Esophagus muscularis mucosa (tissue), 4 donors: ENCODE results near the gene GOLGA6C. TPM values are rescaled to one million over a fixed set of nuclear protein-coding genes. Genes with fewer than 3 reads are reported as not detected.

Source experiments
- DNase-seq: peaks from one replicate; pipeline ENCODE4 v3.0.0-alpha.2; 2017; ENCODE audit errors: extremely low spot score
- H3K27ac ChIP-seq, 4 donors: fragments of 200-600 bp; sonication (generic); replicated peaks in 1 of 4; 1 replicate in 3 of 4; 2 replicates in 1 of 4; pipeline ENCODE4 v1.5.1; 2016 to 2019; ENCODE audit warnings: mild to moderate bottlenecking in 1 of 4
- H3K27me3 ChIP-seq, 4 donors: fragments of 200-600 bp; sonication (generic); one replicate each; pipeline versions ENCODE4 v1.5.1 to v1.6.0; 2016 to 2019
- H3K36me3 ChIP-seq, 4 donors: fragments of 200-600 bp; sonication (generic); one replicate each; pipeline ENCODE4 v1.5.1; 2016 to 2019
- H3K4me1 ChIP-seq, 4 donors: fragments of 200-600 bp; sonication (generic); one replicate each; pipeline ENCODE4 v1.5.1; 2016 to 2019
- H3K4me3 ChIP-seq, 4 donors: fragments of 200-600 bp; sonication (generic); 1 replicate in 2 of 4; 2 replicates in 2 of 4; pipeline ENCODE4 v1.5.1; 2016 to 2019; ENCODE audit warnings: mild to moderate bottlenecking in 4 of 4, moderate library complexity in 1 of 4
- H3K9me3 ChIP-seq, 4 donors: fragments of 200-600 bp; sonication (generic); 1 replicate in 3 of 4; 2 replicates in 1 of 4; pipeline ENCODE4 v1.5.1; 2016 to 2019
- EP300 ChIP-seq: sonication (generic); formaldehyde crosslinking; IDR thresholded peaks from one replicate; pipeline ENCODE4 v1.6.1; 2017; ENCODE audit warnings: antibody characterized with exemption
- POLR2A ChIP-seq: fragments of 450-650 bp; IDR thresholded peaks from one replicate; pipeline ENCODE4 v1.6.1; 2017; ENCODE audit warnings: antibody characterized with exemption, moderate library complexity, mild to moderate bottlenecking, low read depth
- POLR2AphosphoS5 ChIP-seq, 2 donors: sonication (generic); formaldehyde crosslinking; IDR thresholded peaks; one replicate each; pipeline ENCODE4 v1.6.1; 2017; ENCODE audit warnings: antibody characterized with exemption in 2 of 2
- WGBS: methylation state at CpG from one replicate; pipeline ENCODE4 v1.1.5; 2018; 5-methylcytosine and 5-hydroxymethylcytosine counted together
- intact Hi-C: fragments of 100-400 bp; cut with DNase I; formaldehyde crosslinking; loops from one replicate; pipeline ENCODE4 v1.15.1; 2023
- total RNA-seq, 4 donors: library from RNA; depleted of rRNA; stranded (reverse); fragments of >200 nt; gene quantifications; one replicate each; pipeline versions ENCODE4 v1.1.0 to v1.2.1, GENCODE V29; 2016
- TF ChIP-seq, protein P1 (sequence below), 3 experiments: fragments of 200-600 bp in 2 of 3; fragments of 450-650 bp in 1 of 3; sonication (generic) in 2 of 3; IDR thresholded peaks; one replicate each; pipeline ENCODE4 v1.5.1; 2017 to 2019; ENCODE audit warnings: antibody characterized with exemption in 3 of 3, mild to moderate bottlenecking in 2 of 3, moderate library complexity in 1 of 3

The GOLGA6C gene
- total RNA-seq, 4 donors from 2014 or later, result not detected

DNA sequence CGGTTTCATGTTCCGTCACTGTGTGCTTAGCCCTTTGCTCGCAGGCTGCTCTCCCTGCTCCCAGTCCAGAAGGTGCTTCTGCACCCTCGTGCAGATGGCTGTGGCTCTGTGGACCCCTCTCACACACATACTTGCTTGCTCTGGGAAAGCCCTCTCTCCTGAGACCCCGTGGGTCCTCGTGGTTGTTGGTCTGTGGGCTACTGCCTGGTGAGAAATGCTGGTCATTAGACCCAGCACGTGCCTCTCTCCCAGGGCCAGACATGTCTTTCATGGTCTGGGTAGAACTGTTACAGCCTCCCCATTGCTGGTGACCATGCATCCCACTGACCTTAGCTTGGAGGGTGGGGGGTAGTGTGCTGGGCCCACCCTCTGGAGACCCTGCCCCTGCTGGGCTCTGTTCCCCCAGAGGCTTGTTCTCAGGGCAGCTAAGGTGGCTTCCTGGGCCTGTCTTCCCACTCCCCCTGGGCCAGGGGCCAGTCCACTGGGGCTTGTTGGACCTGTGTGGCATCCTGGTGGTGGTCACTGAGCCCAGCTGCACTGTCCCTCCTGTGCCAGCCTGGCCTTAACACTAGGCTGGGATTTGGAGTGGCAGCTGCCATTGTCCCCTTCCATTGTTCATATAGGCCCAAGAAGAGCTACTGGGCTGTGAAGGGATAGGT, 45.8 kb upstream of the GOLGA6C start:
- Histone ChIP-seq H3K4me1 (peaks cover 19 to 42% (median 33%) of the 10 kb centered on the region in 4 donors), H3K9me3 (no peaks in the 10 kb centered on the region), H3K36me3 (peaks cover 37 to 75% (median 66%) of the 10 kb centered on the region in 4 donors), H3K4me3 (no peak overlapping the region), H3K27ac (no peak overlapping the region), H3K27me3 (no peaks in the 10 kb centered on the region)
- TF ChIP-seq, protein P1, sequence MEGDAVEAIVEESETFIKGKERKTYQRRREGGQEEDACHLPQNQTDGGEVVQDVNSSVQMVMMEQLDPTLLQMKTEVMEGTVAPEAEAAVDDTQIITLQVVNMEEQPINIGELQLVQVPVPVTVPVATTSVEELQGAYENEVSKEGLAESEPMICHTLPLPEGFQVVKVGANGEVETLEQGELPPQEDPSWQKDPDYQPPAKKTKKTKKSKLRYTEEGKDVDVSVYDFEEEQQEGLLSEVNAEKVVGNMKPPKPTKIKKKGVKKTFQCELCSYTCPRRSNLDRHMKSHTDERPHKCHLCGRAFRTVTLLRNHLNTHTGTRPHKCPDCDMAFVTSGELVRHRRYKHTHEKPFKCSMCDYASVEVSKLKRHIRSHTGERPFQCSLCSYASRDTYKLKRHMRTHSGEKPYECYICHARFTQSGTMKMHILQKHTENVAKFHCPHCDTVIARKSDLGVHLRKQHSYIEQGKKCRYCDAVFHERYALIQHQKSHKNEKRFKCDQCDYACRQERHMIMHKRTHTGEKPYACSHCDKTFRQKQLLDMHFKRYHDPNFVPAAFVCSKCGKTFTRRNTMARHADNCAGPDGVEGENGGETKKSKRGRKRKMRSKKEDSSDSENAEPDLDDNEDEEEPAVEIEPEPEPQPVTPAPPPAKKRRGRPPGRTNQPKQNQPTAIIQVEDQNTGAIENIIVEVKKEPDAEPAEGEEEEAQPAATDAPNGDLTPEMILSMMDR (IDR thresholded peaks at IDR 0.05), result no peak
- TF ChIP-seq EP300 (no peak), POLR2A (no peak), POLR2AphosphoS5 (IDR thresholded peaks at IDR 0.05) (no peak)
- no peak for DNase-seq
- intact Hi-C loops, result no loop called here
- WGBS, result 82% methylated on average over 3 of the region's 7 CpGs

DNA sequence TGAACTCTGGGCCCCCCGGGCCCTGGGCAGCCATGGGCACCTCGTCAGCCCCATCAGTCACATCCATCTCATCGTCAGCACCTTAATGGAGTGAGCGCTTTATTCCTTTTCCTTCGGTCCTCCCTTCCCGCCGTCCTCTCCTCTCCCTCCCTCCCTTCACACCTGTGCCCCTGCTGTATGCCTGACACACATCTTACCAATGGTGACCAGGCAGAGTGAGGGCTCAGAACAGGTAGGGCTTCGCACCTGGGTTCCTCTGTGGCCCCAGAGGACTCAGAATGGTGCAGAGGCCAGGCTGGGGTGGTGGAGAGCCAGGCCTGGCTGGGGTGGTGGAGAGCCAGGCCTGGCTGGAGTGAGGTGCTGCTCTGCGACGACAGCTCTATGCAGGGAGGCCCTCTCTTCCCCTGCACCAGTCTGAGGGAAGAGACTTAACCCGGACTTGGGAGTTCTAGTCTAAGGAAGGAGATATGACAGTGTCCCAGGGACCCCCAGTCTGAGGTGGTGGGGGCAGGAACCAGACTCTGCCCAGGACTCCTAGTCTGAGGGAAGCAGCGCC, 44.8 kb upstream of the GOLGA6C start:
- DNase-seq, result no peak
- H3K9me3 ChIP-seq, result no peaks in the 10 kb centered on the region
- intact Hi-C loops, result no loop called here
- no peak overlapping the region for H3K4me3 ChIP-seq
- no peaks in the 10 kb centered on the region for H3K27me3 ChIP-seq
- no peak overlapping the region for H3K27ac ChIP-seq
- TF ChIP-seq POLR2AphosphoS5 (IDR thresholded peaks at IDR 0.05) (no peak), EP300 (no peak), POLR2A (no peak)
- TF ChIP-seq, protein P1 (IDR thresholded peaks at IDR 0.05), result no peak
- 88% methylated on average over 8 of the region's 12 CpGs for WGBS
- peaks cover 28 to 65% (median 56%) of the 10 kb centered on the region in 4 donors for H3K36me3 ChIP-seq
- peaks cover 16 to 34% (median 25%) of the 10 kb centered on the region in 4 donors for H3K4me1 ChIP-seq

DNA sequence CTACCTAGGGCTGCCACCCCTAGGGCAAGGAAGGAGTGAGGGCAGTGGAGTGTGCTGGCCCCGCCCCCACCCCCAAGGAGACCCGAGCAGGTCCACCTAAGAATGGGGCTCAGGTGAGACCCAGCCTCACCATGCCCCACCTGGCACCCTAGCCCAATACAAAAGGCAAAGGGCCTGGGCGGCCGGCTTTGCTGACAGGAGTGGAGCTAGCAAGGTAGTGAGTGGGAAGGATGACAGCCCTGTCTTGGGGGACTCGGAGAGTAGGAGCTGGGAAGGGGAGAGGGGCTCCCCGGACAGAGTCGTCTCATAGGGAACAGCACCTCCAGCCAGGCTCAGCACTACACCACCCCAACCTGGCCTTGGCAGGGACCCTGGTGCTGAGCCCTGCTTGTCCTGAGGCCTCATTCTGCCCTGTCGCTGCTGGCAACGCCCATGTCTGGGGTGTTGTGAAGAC, 44.3 kb upstream of the GOLGA6C start:
- Histone ChIP-seq H3K27ac (no peak overlapping the region), H3K9me3 (no peaks in the 10 kb centered on the region), H3K4me3 (no peak overlapping the region), H3K36me3 (peaks cover 23 to 60% (median 51%) of the 10 kb centered on the region in 4 donors), H3K4me1 (peaks cover 11 to 29% (median 20%) of the 10 kb centered on the region in 4 donors), H3K27me3 (no peaks in the 10 kb centered on the region)
- WGBS, result 84% methylated on average over 7 of the region's 9 CpGs
- intact Hi-C loops, result no loop called here
- TF ChIP-seq EP300, result no peak
- TF ChIP-seq, protein P1 (IDR thresholded peaks at IDR 0.05), result no peak
- TF ChIP-seq POLR2A, result no peak
- no peak for TF ChIP-seq POLR2AphosphoS5 (IDR thresholded peaks at IDR 0.05)
- DNase-seq, result no peak

DNA sequence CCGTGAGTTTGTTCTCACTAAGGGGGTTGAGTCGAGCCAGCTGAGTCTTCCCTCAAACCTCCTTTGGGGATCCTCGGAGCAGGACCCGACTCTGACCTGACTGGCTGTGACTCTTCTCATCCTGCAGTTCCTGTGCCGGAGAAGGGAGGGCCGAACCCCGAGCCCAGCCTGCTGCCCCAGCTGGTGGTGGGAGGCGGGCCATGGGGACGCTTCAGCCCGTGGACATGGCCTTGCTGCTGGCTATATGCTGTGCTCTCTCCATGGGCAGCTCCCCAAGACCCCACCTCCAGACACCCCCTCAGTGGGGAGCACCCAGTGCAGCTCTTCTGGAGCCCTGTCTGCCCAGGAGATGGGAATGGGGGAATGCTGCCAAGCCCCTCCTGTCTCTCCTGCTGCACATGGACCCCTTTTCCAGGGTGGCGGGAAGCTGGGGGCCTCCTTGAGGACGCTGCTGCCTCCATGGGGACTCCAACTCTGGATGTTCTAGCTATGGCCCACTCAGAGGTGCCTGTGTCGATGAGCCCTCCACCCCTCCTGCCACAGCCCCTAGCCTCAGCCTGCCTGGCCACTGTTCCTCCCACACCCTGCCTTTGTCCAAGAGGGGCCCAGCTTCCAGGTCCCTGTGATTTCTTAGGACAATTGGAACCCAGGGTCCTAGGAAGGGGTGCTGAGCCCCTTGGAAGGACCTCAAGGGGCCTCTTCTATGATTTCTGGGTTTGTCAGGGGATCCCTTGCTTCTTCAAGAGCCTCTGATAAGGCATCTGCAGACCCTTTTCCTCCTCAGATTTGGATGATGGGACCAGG, 43.6 kb upstream of the GOLGA6C start:
- 75% methylated on average over 13 of the region's 13 CpGs for WGBS
- H3K27ac ChIP-seq, result no peak overlapping the region
- H3K36me3 ChIP-seq, result peaks cover 17 to 53% (median 44%) of the 10 kb centered on the region in 4 donors
- intact Hi-C loops, result no loop called here
- no peak for DNase-seq
- TF ChIP-seq EP300 (no peak), POLR2AphosphoS5 (IDR thresholded peaks at IDR 0.05) (no peak), POLR2A (no peak)
- TF ChIP-seq, protein P1 (IDR thresholded peaks at IDR 0.05), result no peak
- peaks cover 5 to 22% (median 16%) of the 10 kb centered on the region in 4 donors for H3K4me1 ChIP-seq
- no peaks in the 10 kb centered on the region for H3K9me3 ChIP-seq
- no peaks in the 10 kb centered on the region for H3K27me3 ChIP-seq
- H3K4me3 ChIP-seq, result no peak overlapping the region
